Keratinocyte (primary cell): ENCODE data around the gene COPS3. TPM values are rescaled to one million over a fixed set of nuclear protein-coding genes. Genes with fewer than 3 reads are reported as not detected.

ENCODE experiments used
- DNase-seq: peaks from one replicate; pipeline ENCODE4 v3.0.0-alpha.2; 2011; ENCODE audit warnings: low read depth, missing footprints, low spot score
- FAIRE-seq: peaks from 2 replicates; lab custom pipeline; 2011; peaks lifted over from hg19 to GRCh38; lab: Jason Lieb, UNC
- H2AFZ ChIP-seq: 2 replicates; pipeline ENCODE4 v1.6.0; 2012; ENCODE audit warnings: low read length, control low read depth, inconsistent platforms; ENCODE audit not compliant: control insufficient read depth
- H3K27ac ChIP-seq: 2 replicates; pipeline ENCODE4 v1.5.1; 2011; ENCODE audit warnings: low read length; ENCODE audit not compliant: control insufficient read depth, insufficient read depth
- H3K27me3 ChIP-seq: 3 replicates; pipeline ENCODE4 v1.6.0; 2011; ENCODE audit warnings: low read length; ENCODE audit not compliant: control insufficient read depth, insufficient read depth; ENCODE audit errors: extremely low read depth
- H3K36me3 ChIP-seq, 2 experiments: 2 replicates in 1 of 2; 3 replicates in 1 of 2; pipeline ENCODE4 v1.5.1; 2011; ENCODE audit warnings: low read length in 2 of 2, mild to moderate bottlenecking in 1 of 2; ENCODE audit not compliant: control insufficient read depth in 2 of 2, insufficient read depth in 2 of 2; ENCODE audit errors: extremely low read depth in 1 of 2
- H3K4me1 ChIP-seq: 3 replicates; pipeline ENCODE4 v1.5.1; 2011; ENCODE audit warnings: low read length; ENCODE audit not compliant: control insufficient read depth, insufficient read depth; ENCODE audit errors: extremely low read depth
- H3K4me2 ChIP-seq: 3 replicates; pipeline ENCODE4 v1.6.0; 2011; ENCODE audit warnings: low read depth, low read length; ENCODE audit not compliant: control insufficient read depth, insufficient read depth; ENCODE audit errors: extremely low read depth
- H3K4me3 ChIP-seq, 3 experiments: fragments of 200-600 bp in 1 of 3; sonication (generic) in 1 of 3; 2 replicates in 2 of 3; 3 replicates in 1 of 3; pipeline ENCODE4 v1.5.1; 2011 to 2016; ENCODE audit warnings: low read length in 3 of 3, mild to moderate bottlenecking in 3 of 3, control low read depth in 2 of 3, inconsistent platforms in 1 of 3, low read depth in 1 of 3, mixed read lengths in 1 of 3, mixed run types in 1 of 3, moderate library complexity in 1 of 3; ENCODE audit not compliant: control insufficient read depth in 2 of 3, insufficient read depth in 2 of 3; ENCODE audit errors: extremely low read depth in 1 of 3
- H3K79me2 ChIP-seq: 2 replicates; pipeline ENCODE4 v1.6.0; 2012; ENCODE audit warnings: low read length; ENCODE audit not compliant: control insufficient read depth, insufficient read depth
- H3K9ac ChIP-seq: 3 replicates; pipeline ENCODE4 v1.6.0; 2011; ENCODE audit warnings: low read length; ENCODE audit not compliant: control insufficient read depth, insufficient read depth; ENCODE audit errors: extremely low read depth
- H3K9me1 ChIP-seq: 3 replicates; pipeline ENCODE4 v1.6.0; 2011; ENCODE audit warnings: low read length; ENCODE audit not compliant: control insufficient read depth, insufficient read depth; ENCODE audit errors: extremely low read depth
- H3K9me3 ChIP-seq: 2 replicates; pipeline ENCODE4 v1.5.1; 2012; ENCODE audit warnings: low read depth, low read length; ENCODE audit not compliant: control insufficient read depth
- H4K20me1 ChIP-seq: 3 replicates; pipeline ENCODE4 v1.6.0; 2011; ENCODE audit warnings: low read length; ENCODE audit not compliant: control insufficient read depth, insufficient read depth; ENCODE audit errors: extremely low read depth
- EZH2 ChIP-seq: IDR thresholded peaks from one replicate; pipeline ENCODE4 v1.6.1; 2012; ENCODE audit warnings: inconsistent platforms, mild to moderate bottlenecking, low read length, moderate library complexity
- dilution Hi-C: fragments of 300-500 bp; cut with MboI; formaldehyde crosslinking; loops from one replicate; pipeline ENCODE4 v1.7.0; 2020; ENCODE audit warnings: low sequenced_read_pairs; ENCODE audit not compliant: extremely low pct_ligation_motif_present
- polyA plus RNA-seq, 5 experiments: library from polyadenylated mRNA; depleted of rRNA in 3 of 5; stranded (reverse) in 3 of 5; stranded (forward) in 1 of 5; unstranded in 1 of 5; fragments of >200 nt; gene quantifications; 1 replicate in 1 of 5; 2 replicates in 3 of 5; 3 replicates in 1 of 5; pipeline versions ENCODE4 v1.2.1 to v1.2.3, GENCODE V29; 2011 to 2012; ENCODE audit warnings: missing spikeins in 2 of 5, low read depth in 1 of 5, low replicate concordance in 1 of 5
- TF ChIP-seq, protein P1 (sequence below), 3 experiments: IDR thresholded peaks in 1 of 3; conservative IDR thresholded peaks in 1 of 3; optimal IDR thresholded peaks in 1 of 3; 2 replicates in 2 of 3; 3 replicates in 1 of 3; pipeline versions ENCODE3 to v1.5.1; 2011; ENCODE audit warnings: low read length in 3 of 3, mild to moderate bottlenecking in 3 of 3, moderate library complexity in 2 of 3, control low read depth in 1 of 3, inconsistent platforms in 1 of 3; ENCODE audit not compliant: insufficient read depth in 2 of 3; ENCODE audit errors: extremely low read depth in 1 of 3

COPS3 gene
- polyA plus RNA-seq, 1 donor (not counting 4 experiments of a cell fraction or from before 2014, with no cell fraction given), result 89.7 TPM

DNA sequence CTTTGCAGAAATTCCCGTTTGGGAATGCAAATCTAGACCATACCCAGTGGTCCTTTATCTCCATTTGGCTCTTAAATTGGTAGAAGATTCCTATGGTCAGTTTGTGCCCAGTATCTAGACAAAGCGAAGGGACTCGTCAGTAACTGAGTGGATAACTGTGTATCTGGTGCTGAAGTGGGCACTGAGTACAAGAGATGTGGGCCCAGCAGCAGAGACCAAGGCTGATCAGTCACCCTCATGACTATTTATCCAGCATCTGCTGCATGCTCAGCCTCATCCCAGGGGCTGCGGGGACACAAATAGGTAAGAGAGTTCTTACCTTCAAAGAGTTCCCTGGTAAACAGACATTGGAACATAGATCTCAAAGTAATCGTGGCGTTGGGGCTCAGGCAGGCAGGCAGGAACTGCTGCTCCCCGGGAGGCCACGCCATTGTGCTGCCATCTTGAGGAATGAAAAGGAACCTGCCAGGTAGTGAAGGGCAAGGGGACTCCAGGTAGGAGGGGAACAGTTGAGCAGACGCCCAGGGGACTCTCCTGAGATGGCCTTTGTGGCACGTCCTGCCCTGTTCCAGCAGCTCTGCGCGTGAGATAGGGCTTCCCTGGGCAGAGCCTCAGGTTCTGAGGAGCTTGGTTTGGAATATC lies 32.4 kb upstream of the COPS3 start:
- dilution Hi-C loops, result no loop called here
- peak; percentile 85 for FAIRE-seq
- peak overlapping the region; percentile 32 for H2AFZ ChIP-seq

DNA sequence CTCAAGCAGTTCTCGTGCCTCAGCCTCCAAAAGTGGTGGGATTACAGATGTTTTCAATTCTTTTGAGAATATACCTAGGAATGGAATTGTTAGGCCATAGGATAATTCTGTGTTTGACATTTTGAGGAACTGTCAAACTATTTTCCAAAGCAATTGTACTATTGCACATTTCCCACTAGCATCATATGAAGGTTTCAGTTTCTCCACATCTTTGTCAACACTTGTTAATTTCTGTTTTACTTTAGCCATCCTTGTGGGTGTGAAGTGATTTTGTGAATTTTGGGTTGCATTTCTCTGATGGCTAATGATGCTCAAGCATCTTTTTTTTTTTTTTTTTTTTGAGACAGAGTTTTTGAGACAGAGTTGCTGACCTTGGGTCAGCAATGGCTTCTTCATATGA lies 28.3 kb upstream of the COPS3 start:
- Histone ChIP-seq H3K27ac (no peak overlapping the region), H3K9me3 (no peaks in the 10 kb centered on the region), H3K9ac (no peak overlapping the region), H3K4me2 (no peak overlapping the region), H3K4me3 (no peak overlapping the region), H3K4me1 (peaks cover 5% of the 10 kb centered on the region), H2AFZ (no peak overlapping the region), H4K20me1 (no peaks in the 10 kb centered on the region), H3K36me3 (no peaks in the 10 kb centered on the region), H3K79me2 (no peaks in the 10 kb centered on the region), H3K27me3 (no peaks in the 10 kb centered on the region), H3K9me1 (no peaks in the 10 kb centered on the region)
- TF ChIP-seq EZH2, result no peak
- TF ChIP-seq, protein P1, sequence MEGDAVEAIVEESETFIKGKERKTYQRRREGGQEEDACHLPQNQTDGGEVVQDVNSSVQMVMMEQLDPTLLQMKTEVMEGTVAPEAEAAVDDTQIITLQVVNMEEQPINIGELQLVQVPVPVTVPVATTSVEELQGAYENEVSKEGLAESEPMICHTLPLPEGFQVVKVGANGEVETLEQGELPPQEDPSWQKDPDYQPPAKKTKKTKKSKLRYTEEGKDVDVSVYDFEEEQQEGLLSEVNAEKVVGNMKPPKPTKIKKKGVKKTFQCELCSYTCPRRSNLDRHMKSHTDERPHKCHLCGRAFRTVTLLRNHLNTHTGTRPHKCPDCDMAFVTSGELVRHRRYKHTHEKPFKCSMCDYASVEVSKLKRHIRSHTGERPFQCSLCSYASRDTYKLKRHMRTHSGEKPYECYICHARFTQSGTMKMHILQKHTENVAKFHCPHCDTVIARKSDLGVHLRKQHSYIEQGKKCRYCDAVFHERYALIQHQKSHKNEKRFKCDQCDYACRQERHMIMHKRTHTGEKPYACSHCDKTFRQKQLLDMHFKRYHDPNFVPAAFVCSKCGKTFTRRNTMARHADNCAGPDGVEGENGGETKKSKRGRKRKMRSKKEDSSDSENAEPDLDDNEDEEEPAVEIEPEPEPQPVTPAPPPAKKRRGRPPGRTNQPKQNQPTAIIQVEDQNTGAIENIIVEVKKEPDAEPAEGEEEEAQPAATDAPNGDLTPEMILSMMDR (optimal IDR thresholded peaks at IDR 0.05 in 1 of 3, IDR thresholded peaks at IDR 0.05 in 1 of 3, conservative IDR thresholded peaks at IDR 0.05 in 1 of 3; ENCODE audit: extremely low read depth in 1 of 3, insufficient read depth in 2 of 3, low read length in 3 of 3), result no peak
- DNase-seq (no peak), FAIRE-seq (no peak)
- dilution Hi-C loops, result no loop called here

More for the DNA sequence above, 32.4 kb upstream of the COPS3 start:
- no peak overlapping the region for H3K4me2 ChIP-seq
- H3K27ac ChIP-seq, result no peak overlapping the region
- no peaks in the 10 kb centered on the region for H3K9me1 ChIP-seq
- H3K4me1 ChIP-seq, result peaks cover 5% of the 10 kb centered on the region
- H3K9me3 ChIP-seq, result no peaks in the 10 kb centered on the region
- no peak for TF ChIP-seq EZH2
- TF ChIP-seq, protein P1 (optimal IDR thresholded peaks at IDR 0.05 in 1 of 3, IDR thresholded peaks at IDR 0.05 in 1 of 3, conservative IDR thresholded peaks at IDR 0.05 in 1 of 3; ENCODE audit: extremely low read depth in 1 of 3, insufficient read depth in 2 of 3, low read length in 3 of 3), result peak; percentile 81 to 94 (median 90)
- H3K4me3 ChIP-seq, result no peak overlapping the region
- no peaks in the 10 kb centered on the region for H3K36me3 ChIP-seq
- no peak for DNase-seq
- H4K20me1 ChIP-seq, result no peaks in the 10 kb centered on the region
- no peaks in the 10 kb centered on the region for H3K79me2 ChIP-seq
- no peak overlapping the region for H3K9ac ChIP-seq
- H3K27me3 ChIP-seq, result no peaks in the 10 kb centered on the region
